ENCODE data around the gene DRC3. TPM values are rescaled to one million over a fixed set of nuclear protein-coding genes. Genes with fewer than 3 reads are reported as not detected.

Gene DRC3
- 1 to 10 TPM; 1.0 to 3.3 (median 1.4) TPM for total RNA-seq
- long read RNA-seq, donor 1, partial matches to known transcripts = 0 of 5 reads
- long read RNA-seq, donor 1, other reads (novel, unspliced or antisense) = 5 of 5 reads
- long read RNA-seq, donor 2, partial matches to known transcripts = 0 of 6 reads
- long read RNA-seq, donor 2, other reads (novel, unspliced or antisense) = 6 of 6 reads

- Histone ChIP-seq H3K36me3 (ENCODE audit: low read depth) (no peaks in the 10 kb centered on the region), H3K4me1 (ENCODE audit: low read depth) (peaks cover 10% of the 10 kb centered on the region), H3K4me3 (peak within 1 kb of the TSS; percentile 84), H3K9me3 (no peaks in the 10 kb centered on the region)
- ATAC-seq (peak; percentile 95), DNase-seq (peak; percentile 100)
- TF ChIP-seq CTCF (IDR thresholded peaks at IDR 0.05) = no peak
- intact Hi-C loops (cut with DNase I, micrococcal nuclease) = no loop called here
Measured at GRCh38 chr17:17972126-17972951, at the start of gene DRC3, which contains the start of gene TOM1L2. TSS of gene DRC3 (plus strand) at chr17:17972862. CDS start at chr17:17977599, 4,737 bp downstream. TSS of gene TOM1L2 (minus strand) at chr17:17972400. CDS start at chr17:17972313, 87 bp downstream.

GRCh38 chr17:17924131-17924856 lies 48.4 kb upstream of the DRC3 start:
- Histone ChIP-seq H3K36me3 (ENCODE audit: low read depth) (no peaks in the 10 kb centered on the region), H3K9me3 (no peaks in the 10 kb centered on the region), H3K4me1 (ENCODE audit: low read depth) (peaks cover 28% of the 10 kb centered on the region), H3K4me3 (no peak overlapping the region)
- ATAC-seq (no peak), DNase-seq (no peak)
- TF ChIP-seq CTCF (IDR thresholded peaks at IDR 0.05) = no peak
- intact Hi-C loops (cut with DNase I, micrococcal nuclease) = no loop called here

- DNase-seq (no peak), ATAC-seq (no peak)
- H3K36me3 ChIP-seq (ENCODE audit: low read depth) = no peaks in the 10 kb centered on the region
- no peak overlapping the region for H3K4me3 ChIP-seq
- H3K4me1 ChIP-seq (ENCODE audit: low read depth) = peaks cover 26% of the 10 kb centered on the region
- no peak for TF ChIP-seq CTCF (IDR thresholded peaks at IDR 0.05)
- no peaks in the 10 kb centered on the region for H3K9me3 ChIP-seq
- intact Hi-C loops (cut with DNase I, micrococcal nuclease) = no loop called here
Measured at GRCh38 chr17:17924857-17925250, 47.8 kb upstream of the DRC3 start.

GRCh38 chr17:17926036-17926435 lies 46.6 kb upstream of the DRC3 start:
- peaks cover 26% of the 10 kb centered on the region for H3K4me1 ChIP-seq (ENCODE audit: low read depth)
- no peaks in the 10 kb centered on the region for H3K36me3 ChIP-seq (ENCODE audit: low read depth)
- no peak overlapping the region for H3K4me3 ChIP-seq
- intact Hi-C loops (cut with DNase I, micrococcal nuclease) = no loop called here
- no peaks in the 10 kb centered on the region for H3K9me3 ChIP-seq
- no peak for TF ChIP-seq CTCF (IDR thresholded peaks at IDR 0.05)
- DNase-seq = no peak
- ATAC-seq = no peak

- Histone ChIP-seq H3K4me1 (ENCODE audit: low read depth) (peaks cover 19% of the 10 kb centered on the region), H3K4me3 (no peak overlapping the region), H3K36me3 (ENCODE audit: low read depth) (no peaks in the 10 kb centered on the region), H3K9me3 (no peaks in the 10 kb centered on the region)
- no peak for DNase-seq
- no peak for ATAC-seq
- TF ChIP-seq CTCF (IDR thresholded peaks at IDR 0.05) = no peak
- intact Hi-C loops (cut with DNase I, micrococcal nuclease) = no loop called here
Measured at GRCh38 chr17:17926840-17927449, 45.7 kb upstream of the DRC3 start.

Measured in mucosa of descending colon (tissue), 3 donors.